ENCODE measurements around the gene SESN2. TPM values are rescaled to one million over a fixed set of nuclear protein-coding genes. Genes with fewer than 3 reads are reported as not detected.

SESN2 gene
- total RNA-seq, 3 donors from 2014 or later, result 20.4 to 32.3 (median 27.6) TPM

GRCh38 chr1:28301368-28302174 is 42.3 kb downstream of the SESN2 start:
- DNase-seq (no peak), ATAC-seq (no peak)
- intact Hi-C loops (cut with DNase I, micrococcal nuclease), result no loop called here
- H3K4me3 ChIP-seq, result no peak overlapping the region
- no peaks in the 10 kb centered on the region for H3K9me3 ChIP-seq
- no peak for TF ChIP-seq CTCF (IDR thresholded peaks at IDR 0.05)
- peaks cover under 1% of the 10 kb centered on the region for H3K4me1 ChIP-seq (ENCODE audit: low read depth)
- H3K36me3 ChIP-seq (ENCODE audit: low read depth), result no peaks in the 10 kb centered on the region

- TF ChIP-seq CTCF (IDR thresholded peaks at IDR 0.05), result no peak
- Histone ChIP-seq H3K4me3 (no peak overlapping the region), H3K4me1 (ENCODE audit: low read depth) (no peaks in the 10 kb centered on the region), H3K9me3 (no peaks in the 10 kb centered on the region), H3K36me3 (ENCODE audit: low read depth) (no peaks in the 10 kb centered on the region)
- no peak for ATAC-seq
- intact Hi-C loops (cut with DNase I, micrococcal nuclease), result no loop called here
- no peak for DNase-seq
Observed at GRCh38 chr1:28302247-28302646, 42.9 kb downstream of the SESN2 start.

GRCh38 chr1:28306301-28306949 is 47.1 kb downstream of the SESN2 start:
- no peak for ATAC-seq
- no peaks in the 10 kb centered on the region for H3K36me3 ChIP-seq (ENCODE audit: low read depth)
- no peaks in the 10 kb centered on the region for H3K4me1 ChIP-seq (ENCODE audit: low read depth)
- TF ChIP-seq CTCF (IDR thresholded peaks at IDR 0.05), result no peak
- intact Hi-C loops (cut with DNase I, micrococcal nuclease), result no loop called here
- no peak overlapping the region for H3K4me3 ChIP-seq
- H3K9me3 ChIP-seq, result no peaks in the 10 kb centered on the region
- DNase-seq, result no peak

- no peaks in the 10 kb centered on the region for H3K36me3 ChIP-seq (ENCODE audit: low read depth)
- DNase-seq, result no peak
- no peaks in the 10 kb centered on the region for H3K9me3 ChIP-seq
- no peak for TF ChIP-seq CTCF (IDR thresholded peaks at IDR 0.05)
- intact Hi-C loops (cut with DNase I, micrococcal nuclease), result no loop called here
- ATAC-seq, result no peak
- H3K4me1 ChIP-seq (ENCODE audit: low read depth), result no peaks in the 10 kb centered on the region
- H3K4me3 ChIP-seq, result no peak overlapping the region
Observed at GRCh38 chr1:28308750-28309149, 49.4 kb downstream of the SESN2 start.

GRCh38 chr1:28309702-28310101 is 50.4 kb downstream of the SESN2 start:
- no peak for TF ChIP-seq CTCF (IDR thresholded peaks at IDR 0.05)
- no peak for DNase-seq
- no peak for ATAC-seq
- Histone ChIP-seq H3K36me3 (ENCODE audit: low read depth) (no peaks in the 10 kb centered on the region), H3K4me1 (ENCODE audit: low read depth) (no peaks in the 10 kb centered on the region), H3K9me3 (no peaks in the 10 kb centered on the region), H3K4me3 (no peak overlapping the region)
- intact Hi-C loops (cut with DNase I, micrococcal nuclease), result no loop called here
